Activated naive CD4-positive, alpha-beta T cell treated with Interleukin-2 at 50 U/mL for 16 hours (primary cell): ENCODE results near the gene LRRC70.

Experiments
- DNase-seq: peaks from one replicate; pipeline ENCODE4 v3.0.0-alpha.2; 2020

The LRRC70 gene

DNA sequence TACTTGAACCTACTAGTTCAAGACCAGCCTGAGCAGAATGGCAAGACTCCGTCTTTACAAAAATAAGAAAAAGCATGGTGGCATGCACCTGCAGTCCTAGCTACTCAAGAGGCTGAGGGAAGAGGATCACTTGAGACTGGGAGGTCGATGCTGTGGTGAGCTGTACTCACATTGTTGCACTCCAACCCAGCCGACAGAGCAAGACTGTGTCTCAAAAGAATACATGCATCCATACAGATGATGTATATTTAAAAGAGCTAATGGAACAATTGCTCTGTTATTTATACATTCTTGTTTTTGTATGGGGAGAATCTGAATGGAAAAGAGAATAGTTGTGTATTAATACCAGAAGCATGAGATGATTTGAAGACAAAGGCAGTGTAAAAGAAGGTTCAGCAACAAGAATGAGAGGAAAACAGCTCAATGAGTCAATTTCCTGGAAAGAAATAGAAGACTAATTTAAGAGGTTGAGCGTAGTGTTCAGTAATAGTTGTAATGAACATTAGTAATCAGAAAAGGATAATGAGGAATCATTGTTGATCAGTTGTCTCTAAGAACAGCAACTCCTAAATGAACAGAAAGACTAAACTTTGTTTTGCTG is 1.9 kb upstream of the LRRC70 start:
- no peak for DNase-seq

DNA sequence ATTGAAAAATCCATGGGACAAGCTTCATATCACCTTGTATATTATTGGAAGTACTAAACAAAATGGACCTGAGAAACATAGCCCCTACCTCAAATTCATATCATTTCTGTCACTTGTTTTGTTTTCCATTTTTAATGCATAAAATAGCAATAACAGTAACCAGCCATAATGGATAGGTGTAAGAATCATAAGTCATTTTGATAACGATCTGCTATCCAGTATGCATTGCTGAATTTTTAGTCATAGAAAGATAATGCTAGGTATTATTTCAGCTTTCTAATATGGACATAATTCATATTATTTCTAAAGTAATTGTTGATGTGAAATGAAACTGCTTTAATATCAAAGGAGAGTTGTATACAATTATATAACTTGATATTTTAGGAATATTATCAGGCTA is 1.1 kb upstream of the LRRC70 start:
- DNase-seq, result no peak

DNA sequence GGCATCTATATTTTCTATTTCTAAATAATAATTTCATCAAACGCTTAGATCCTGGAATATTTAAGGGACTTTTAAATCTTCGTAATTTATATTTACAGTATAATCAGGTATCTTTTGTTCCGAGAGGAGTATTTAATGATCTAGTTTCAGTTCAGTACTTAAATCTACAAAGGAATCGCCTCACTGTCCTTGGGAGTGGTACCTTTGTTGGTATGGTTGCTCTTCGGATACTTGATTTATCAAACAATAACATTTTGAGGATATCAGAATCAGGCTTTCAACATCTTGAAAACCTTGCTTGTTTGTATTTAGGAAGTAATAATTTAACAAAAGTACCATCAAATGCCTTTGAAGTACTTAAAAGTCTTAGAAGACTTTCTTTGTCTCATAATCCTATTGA is 1.1 kb downstream of the LRRC70 start:
- no peak for DNase-seq

DNA sequence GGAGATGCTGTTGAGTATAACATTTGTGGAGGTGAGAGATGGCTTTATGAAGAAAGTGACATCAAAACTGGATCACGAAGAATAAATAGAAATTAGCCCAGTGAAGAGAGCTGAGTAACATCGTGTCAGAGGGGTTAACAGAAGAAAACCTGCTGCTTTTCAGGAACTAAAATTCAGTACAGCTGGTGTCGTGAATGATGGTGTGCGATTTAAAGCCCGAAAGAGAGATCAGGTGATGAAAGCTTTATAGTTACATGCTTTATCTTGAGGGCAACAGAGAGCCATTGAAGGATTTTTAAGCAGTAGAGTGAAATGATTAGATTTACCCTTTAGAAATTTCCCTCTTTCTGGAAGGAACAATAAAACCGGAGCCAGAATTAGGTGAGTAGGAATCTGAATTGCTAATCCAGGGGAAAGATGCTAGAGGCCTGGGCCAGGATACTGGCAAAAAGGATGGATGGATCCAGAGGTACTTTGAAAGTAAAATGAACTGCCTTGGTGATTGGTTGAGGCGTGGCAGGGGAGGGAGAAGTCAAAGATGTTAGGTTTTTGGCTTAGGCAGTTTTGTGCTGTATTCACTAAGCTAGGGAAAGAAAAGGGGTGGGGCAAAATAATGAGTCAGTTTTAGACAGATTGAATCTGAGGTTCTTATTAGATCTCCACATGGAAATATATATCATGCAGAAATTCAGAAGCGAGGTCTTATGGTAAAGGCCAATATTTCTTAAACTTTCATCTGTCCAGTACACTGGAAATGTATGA is 3.4 kb downstream of the LRRC70 start:
- DNase-seq, result no peak

DNA sequence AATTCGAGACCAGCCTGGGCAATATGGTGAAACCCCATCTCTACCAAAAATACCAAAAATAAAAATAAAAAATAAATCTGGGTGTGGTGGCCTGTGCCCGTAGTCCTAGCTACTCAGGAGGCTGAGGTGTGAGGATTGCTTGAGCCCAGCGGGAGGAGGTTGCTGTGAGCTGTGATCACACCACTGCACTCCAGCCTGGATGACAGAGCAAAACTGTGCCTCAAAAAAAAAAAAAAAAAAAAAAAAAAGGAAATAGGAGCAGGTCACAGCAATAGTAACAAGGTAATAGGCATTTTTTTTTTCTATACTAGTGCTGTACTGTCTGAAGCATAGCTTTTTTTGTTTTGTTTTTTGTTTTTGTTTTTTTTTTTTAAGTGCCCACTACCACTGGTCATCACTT is 5.8 kb downstream of the LRRC70 start:
- no peak for DNase-seq

DNA sequence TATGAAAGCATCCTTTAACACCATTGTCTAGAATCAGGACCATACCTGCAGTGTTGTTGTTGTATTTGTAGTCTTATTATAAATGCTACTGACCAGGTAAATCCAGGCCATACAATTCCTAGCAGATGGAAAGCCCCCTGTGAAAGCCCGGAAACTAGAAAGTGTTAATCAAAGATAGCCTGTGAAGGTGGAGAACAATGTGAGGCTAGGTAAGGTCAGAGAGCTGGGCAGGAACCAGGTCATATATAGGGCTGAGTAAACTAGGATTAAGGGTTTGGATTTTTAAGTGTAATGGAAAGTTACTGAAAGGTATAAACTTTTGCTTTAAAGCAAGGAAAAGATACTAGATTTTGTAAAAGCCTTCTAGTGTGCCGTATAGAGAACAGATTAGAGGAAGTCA is 6.7 kb downstream of the LRRC70 start:
- DNase-seq, result no peak

DNA sequence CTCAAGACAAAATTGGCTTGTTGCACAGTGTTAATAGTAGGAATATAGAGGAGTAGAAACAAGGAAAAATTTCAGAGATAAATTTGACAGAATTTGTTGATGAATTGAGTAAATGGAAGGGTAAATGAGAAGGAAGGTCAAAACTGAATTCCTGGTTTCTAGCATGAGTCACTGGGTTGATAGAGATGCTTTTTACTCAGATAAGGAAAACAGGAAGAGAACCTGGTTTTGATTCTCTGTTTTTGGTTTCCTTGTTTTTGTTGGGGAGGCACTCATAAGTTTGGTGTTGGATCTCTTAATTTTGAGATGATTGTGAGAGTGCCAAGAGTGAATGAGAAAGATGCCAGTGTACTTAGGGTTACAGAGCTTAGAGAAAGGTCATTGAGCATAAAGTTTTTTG is 7.1 kb downstream of the LRRC70 start:
- no peak for DNase-seq

DNA sequence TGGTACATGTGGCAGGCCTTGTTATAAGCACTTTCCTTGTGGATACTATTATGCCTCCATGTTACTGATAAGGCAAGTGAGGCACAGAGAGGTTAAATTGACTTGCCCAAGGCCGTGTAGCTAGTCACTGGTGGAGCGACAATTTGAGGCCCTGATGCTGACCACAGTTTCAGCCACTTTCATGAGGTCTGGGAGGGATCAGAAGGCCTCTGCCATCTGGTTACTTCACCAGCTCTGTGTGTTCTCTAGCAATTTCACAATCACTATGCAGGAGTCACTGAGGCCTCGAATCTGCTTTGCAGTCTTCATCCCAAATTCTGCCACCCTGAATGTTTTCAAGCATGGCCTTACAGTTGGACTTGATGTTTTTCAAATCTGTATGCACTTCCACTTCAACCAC is 9.1 kb downstream of the LRRC70 start:
- DNase-seq, result no peak

DNA sequence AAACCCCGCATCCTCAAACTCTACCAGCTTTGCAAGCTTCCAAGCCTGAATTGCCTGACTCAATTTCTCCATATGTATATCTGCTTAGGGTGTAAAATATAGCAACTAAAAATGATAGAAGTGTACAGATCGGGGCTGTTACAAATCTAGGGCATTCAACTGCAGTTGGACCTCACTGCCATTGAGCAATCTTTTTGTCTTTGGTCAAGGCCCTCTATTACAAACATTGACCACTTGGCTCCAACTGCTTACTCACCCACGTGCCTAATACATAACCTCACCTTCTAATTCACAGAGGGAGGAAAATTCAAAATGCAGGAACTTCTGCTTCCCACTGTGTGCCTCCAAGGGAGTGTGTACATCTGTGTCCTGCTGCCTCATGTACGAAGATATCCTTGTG is 10.0 kb downstream of the LRRC70 start:
- DNase-seq, result no peak

DNA sequence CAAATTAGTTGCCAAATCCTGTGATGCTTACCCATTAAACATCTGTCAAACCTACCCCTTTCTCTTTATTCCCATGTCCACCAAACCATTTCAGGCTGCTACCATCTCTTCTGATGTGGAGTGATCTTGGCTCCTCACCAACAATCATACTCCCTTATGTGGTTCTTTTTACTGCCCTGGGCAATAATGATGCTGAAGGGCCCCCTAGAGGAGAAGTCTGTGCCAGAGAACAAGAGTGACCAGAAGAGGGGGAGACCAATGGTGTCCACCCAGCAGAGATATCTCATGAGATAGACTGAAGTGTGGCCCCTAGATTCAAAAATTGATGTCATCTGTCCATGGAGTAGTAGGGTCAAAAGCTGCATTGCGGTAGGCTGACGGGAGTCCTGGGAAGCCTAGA is 10.9 kb downstream of the LRRC70 start:
- DNase-seq, result no peak

DNA sequence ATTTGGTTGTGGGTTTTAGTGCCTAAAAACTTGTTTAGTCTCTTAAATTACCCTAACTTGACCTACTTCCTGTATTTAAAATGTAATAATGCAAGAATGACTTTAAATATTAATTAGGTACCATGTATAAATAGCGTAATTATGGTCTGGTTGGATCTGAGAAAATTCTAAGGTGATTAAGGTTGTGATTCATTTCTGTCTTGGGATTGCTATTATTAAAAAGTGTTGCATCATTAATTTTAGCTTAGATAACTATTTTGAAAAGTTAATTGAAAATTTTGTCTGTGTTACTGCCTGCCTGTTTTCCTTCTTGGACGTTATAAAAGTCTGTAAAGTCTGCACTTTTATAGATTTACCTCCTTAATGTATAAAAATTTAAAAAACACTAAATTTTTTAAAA is 11.8 kb downstream of the LRRC70 start:
- DNase-seq, result no peak

DNA sequence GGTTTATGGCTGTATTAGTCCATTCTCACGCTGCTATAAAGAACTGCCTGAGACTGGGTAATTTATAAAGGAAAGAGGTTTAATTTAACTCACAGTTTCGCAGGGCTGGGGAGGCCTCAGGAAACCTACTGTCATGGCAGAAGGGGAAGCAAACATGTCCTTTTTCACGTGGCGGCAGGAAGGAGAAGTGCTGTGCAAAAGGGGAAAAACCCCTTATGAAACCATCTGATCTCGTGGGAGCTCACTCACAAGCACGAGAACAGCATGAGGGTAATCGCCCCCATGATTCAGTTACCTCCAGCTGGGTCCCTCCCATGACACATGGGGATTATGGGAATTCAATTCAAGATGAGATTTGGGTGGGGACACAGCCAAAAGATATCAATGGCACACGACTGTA is 13.9 kb downstream of the LRRC70 start:
- DNase-seq, result no peak

DNA sequence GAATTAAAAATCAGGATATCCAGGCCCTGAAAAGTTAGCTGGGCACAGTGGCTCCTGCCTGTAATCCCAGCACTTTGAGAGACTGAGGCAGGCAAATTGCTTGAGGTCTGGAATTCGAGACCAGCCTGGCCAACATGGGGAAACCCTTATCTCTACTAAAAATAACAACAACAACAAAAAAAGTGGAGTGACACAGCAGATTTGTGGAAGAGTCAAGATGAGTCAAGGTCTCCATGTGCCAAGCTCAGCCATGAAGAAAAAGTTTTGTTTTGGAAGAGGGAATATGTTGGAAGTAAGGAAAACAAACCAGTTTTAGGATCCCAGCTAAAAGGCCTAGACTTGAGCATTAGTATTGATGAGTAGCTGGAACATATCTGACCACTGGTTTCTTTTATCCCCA is 14.7 kb downstream of the LRRC70 start:
- DNase-seq, result no peak

DNA sequence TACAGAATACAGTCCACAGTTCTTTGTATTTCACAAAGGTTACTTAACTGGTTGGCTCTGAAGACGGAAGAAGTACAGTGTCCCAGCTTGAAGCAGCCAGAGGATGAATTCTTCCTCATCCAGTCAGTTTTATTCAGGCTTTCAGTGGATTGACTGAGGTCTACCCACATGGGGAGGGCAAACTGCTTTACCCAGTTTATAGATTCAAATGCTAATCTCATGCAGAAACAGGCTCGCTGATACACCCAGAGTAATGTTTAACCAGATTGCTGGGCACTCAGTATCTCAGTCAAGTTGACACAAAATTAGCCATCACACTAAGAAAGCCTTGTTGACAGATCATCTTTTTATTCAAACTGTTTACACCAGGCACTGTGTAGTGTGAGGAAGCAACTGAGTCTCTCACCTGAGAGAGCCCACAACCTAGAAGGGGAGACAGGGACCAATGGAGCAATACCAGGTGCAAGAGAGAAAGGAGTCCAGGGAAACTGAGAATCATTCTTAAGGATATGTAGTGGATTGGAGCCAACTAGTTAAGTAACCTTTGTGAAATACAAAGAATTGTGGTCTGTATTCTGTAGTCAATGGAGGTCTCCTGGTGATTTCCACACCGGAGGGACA is 15.9 kb downstream of the LRRC70 start:
- no peak for DNase-seq

DNA sequence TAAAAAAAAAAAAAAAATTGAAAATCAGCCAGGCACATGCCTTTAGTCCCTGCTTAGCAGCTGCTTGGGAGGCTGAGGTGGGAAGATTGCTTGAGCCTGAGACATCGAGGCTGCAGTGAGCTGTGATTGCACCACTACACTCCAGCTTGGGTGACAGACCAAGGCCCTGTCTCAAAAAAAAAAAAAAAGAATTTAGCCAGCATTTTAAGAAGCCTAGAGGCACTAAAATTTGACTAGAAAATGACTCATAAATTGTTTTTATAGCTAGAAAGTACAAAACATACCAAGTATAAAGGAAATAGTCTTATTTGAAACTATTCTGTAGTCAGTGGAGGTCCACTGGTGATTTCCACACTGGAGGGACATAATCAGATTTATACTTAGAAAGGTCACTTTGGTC is 17.5 kb downstream of the LRRC70 start:
- DNase-seq, result no peak

DNA sequence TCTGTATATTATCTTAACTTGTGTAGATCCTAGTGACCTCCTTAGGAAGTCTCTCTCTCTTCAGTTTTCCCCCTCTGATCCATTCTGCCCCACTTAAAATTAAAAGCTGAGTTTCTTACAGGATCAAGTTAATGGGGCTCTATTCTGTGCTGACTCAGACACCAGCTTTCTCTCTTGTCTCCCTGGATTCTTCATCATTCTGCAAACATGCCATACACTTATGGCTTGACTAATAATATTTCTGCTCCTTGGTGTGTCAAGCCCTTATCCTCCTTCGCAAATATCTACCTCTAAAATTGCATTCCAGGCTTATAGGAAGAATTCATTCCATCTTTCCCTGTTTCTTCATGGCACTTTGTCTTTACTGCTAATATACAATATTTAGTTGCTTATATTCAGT is 18.1 kb downstream of the LRRC70 start:
- no peak for DNase-seq

DNA sequence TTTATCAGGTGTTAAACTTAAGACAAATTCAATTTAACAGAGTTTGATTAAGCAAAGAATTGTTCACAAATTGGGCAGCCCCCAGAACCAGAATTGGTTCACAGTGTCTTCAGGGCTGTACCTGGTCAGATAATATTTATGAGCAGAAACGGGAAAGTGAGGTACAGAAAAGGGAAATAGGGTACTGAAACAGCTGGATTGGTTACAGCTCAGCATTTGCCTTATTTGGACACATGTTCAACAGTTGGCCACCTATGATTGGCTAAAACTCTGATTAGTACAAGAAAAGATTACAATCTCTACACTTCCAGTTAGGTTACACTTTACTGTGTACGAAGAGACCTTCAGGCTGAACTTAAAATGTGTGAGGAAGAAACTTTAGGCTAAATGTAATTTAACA is 18.7 kb downstream of the LRRC70 start:
- no peak for DNase-seq

DNA sequence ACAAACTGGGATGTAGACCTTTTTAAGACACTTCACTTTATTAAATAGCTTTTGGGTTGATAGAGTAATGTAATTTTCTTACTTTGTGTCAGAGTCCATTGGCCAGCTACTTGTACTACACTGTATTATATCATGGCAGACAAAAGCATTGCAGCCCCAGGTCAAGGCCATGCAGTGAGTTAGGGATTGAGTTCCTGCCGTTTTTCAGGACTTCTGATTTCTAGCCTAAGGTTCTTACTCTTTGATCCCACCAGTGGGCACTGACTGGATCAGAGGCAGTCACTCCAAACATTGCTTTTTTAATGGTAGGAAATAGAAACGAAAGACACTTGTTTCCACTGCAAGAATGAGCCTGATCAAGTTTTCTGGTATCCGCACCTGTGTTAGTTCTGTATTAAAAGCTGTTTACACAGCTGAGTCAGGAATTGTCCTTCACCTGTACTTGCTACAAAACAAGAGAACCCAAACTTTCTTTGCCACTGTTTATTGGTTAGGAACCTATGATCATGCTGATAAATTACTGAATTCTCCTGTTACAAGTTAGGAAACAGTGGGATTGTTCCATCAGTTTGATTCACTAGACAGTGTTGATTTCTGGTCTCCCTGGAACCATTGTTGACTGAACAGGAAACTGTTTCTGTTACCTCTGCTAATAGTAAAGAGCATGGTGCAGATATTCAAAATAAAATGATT is 22.1 kb downstream of the LRRC70 start:
- DNase-seq, result no peak

DNA sequence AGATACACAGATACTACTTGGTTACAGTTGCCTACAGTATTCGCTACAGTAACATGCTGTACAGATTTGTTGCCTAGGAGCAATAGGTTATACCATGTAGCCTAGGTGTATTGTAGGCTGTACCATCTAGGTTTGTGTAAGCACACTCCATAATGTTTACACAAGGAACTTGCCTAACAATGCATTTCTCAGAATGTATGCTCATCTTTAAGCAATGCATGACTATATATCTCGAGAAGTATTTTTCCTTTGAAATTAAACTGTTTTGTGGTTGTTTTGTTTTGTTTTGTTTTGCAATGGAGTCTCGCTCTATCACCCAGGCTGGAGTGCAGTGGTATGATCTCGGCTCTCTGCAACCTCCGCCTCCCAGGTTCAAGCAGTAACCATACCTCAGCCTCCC is 25.3 kb downstream of the LRRC70 start:
- no peak for DNase-seq

DNA sequence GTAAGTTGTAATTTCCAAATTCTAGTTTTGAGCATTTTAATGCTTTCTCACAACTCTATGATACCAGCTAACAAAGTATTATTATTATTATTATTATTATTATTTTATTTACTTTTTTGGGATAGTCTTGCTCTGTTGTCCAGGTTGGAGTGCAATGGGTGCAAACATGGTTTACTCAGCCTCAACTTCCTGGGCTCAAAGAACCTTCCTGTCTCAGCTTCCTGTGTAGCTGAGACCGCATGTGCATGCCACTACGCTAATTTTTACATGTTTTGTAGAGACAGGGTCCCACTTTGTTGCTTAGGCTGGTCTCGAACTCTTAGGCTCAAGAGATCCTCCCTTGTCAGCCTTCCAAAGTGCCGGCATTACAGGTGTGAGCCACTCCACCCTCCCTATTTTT is 27.0 kb downstream of the LRRC70 start:
- no peak for DNase-seq

DNA sequence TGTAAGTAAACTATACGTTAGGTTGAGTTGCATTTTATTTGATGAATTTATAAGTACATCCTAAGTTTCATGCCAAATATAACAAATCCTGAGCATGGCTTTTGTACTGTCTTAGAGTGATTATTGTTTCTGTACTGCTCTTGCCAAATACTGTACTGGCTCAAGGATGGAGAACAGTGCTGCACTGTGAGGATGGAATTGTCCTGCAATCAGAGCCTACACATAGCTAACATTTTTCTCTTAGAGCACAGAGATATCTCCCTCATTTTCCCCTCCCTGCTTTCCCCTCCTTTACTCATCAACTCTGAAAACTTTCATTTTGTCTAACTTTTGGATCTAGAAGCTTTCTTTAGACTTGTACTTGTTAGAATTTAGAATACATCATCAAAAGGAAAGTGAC is 28.3 kb downstream of the LRRC70 start:
- DNase-seq, result no peak

DNA sequence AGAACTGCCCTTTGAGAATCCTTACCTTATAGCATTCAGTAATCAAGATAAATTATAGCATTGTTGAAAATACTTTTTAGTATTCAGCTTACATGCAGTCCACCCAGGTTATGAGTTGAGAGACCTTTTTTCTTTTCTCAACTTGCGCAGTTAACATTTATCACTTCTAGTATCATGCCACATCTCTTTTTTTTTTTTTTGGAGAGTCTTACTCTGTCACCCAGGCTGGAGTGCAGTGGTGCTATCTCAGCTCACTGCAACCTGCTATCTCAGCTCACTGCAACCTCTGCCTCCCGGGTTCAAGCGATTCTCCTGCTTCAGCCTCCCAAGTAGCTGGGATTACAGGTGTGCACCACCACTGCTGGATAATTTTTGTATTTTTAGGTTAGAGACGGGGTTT is 29.0 kb downstream of the LRRC70 start:
- no peak for DNase-seq

DNA sequence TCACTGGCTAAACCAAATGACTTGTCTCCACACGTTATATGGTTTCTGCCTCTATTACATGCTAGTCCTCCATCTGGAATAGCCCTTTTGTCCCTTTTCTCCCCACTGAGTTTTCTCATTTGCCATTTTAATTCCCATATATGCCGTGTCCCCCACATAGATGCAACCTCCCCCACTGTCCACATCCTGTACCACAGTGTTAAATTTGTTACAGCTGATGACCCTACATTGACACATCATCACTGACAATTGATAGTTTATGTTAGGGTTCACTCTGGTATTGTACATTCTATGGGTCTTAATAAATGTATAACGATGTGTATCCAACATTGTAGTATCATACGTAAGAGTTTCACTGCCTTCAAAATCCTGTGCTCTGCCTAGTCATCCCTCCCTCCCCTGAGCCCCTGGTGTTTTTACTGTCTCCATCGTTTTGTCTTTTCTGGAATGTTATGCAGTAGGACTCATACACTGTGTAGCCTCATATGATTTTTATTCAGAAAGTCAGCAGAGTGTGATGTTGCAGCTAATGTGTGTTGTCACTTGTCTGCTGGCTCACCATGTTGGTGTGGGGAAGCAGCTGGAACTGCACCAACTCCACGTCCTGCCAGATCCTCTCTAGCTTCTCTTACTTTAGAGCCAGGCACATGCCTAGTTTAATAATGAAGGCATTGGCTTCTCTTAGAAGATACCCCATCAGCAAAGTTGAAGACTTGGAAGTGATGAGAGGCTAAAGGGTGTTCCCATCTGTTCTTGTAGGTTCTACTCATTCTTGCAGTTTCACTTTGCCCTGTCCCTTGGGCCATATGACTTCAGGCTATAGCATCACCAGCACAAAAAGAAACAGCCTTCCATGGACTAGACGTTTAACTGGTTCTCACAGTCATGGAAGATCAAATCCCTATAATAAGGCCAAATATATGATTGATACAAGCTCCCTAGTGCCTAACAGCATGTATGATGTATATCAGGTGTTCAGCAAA is 30.2 kb downstream of the LRRC70 start:
- no peak for DNase-seq
